B cell (primary cell): ENCODE results near the gene SUSD3.

ENCODE experiments used
- EZH2 ChIP-seq: IDR thresholded peaks from 2 replicates; pipeline ENCODE4 v1.6.1; 2012; ENCODE audit warnings: borderline replicate concordance, low read depth, mild to moderate bottlenecking, moderate library complexity, low read length; ENCODE audit not compliant: insufficient read depth, poor library complexity, severe bottlenecking
- TF ChIP-seq, protein P1 (sequence below): fragments of 200-600 bp; IDR thresholded peaks from one replicate; pipeline ENCODE4 v1.8.0; 2022; ENCODE audit warnings: antibody characterized with exemption, mild to moderate bottlenecking

DNA sequence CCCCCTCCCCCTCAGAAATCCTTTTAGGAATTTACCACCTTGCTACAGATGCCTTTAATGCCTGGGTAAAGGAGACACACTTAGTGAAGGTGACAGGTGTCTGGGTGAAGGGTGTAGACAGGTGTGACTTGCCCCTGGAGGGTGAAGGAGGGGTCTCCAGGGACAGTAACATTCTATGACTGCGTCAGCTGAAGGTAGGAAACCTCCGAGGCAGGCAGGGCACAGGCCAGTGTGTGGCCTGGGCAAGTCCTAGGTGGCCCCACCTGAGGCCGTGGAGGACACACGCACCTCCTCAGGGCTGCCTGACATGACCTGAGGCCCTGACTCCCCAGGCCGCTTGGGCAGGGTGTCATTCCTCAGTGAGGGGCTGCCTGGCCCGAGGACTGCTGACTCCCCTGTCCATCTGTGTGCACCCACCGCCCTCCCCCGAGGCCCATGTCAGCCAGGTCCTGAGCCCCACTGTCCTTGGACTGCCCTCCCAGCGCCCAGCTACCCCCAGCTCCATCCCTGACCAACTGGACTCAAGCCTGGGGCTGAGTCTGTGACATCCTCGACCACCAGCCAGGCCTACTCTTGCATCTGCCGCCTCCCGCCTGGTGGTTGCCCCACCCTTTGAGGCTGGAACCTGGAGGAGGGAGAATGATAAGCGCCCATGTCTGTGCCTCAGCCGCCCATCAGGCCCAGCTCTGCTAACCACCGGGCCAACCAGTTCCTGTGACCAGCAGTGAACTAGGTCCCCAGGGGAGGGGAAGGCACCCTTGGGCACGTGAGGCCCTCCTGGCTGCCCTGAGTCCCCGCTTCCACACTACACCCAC lies 55.9 kb downstream of the SUSD3 start:
- TF ChIP-seq, protein P1, sequence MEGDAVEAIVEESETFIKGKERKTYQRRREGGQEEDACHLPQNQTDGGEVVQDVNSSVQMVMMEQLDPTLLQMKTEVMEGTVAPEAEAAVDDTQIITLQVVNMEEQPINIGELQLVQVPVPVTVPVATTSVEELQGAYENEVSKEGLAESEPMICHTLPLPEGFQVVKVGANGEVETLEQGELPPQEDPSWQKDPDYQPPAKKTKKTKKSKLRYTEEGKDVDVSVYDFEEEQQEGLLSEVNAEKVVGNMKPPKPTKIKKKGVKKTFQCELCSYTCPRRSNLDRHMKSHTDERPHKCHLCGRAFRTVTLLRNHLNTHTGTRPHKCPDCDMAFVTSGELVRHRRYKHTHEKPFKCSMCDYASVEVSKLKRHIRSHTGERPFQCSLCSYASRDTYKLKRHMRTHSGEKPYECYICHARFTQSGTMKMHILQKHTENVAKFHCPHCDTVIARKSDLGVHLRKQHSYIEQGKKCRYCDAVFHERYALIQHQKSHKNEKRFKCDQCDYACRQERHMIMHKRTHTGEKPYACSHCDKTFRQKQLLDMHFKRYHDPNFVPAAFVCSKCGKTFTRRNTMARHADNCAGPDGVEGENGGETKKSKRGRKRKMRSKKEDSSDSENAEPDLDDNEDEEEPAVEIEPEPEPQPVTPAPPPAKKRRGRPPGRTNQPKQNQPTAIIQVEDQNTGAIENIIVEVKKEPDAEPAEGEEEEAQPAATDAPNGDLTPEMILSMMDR: no peak
- no peak for TF ChIP-seq EZH2
